Upper lobe of left lung (tissue), 4 donors: ENCODE results near the gene CAPN7.

Experiments
- CTCF ChIP-seq, 6 experiments: fragments of 450-650 bp in 4 of 6; fragments of 200-600 bp in 2 of 6; sonication (generic) in 2 of 6; IDR thresholded peaks; one replicate each; pipeline ENCODE4 v1.5.1; 2016 to 2019; ENCODE audit warnings: antibody characterized with exemption in 6 of 6
- POLR2A ChIP-seq, 4 donors: fragments of 450-650 bp; IDR thresholded peaks; one replicate each; pipeline ENCODE4 v1.5.1; 2016 to 2017; ENCODE audit warnings: antibody characterized with exemption in 4 of 4, mild to moderate bottlenecking in 2 of 4

GRCh38 chr3:15181963-15182362, 24.1 kb upstream of the CAPN7 start:
- TF ChIP-seq CTCF (IDR thresholded peaks at IDR 0.05) (no peak), POLR2A (IDR thresholded peaks at IDR 0.05) (no peak)
